Fibroblast of lung (primary cell): ENCODE data around the gene DGKA. TPM values are rescaled to one million over a fixed set of nuclear protein-coding genes. Genes with fewer than 3 reads are reported as not detected.

ENCODE experiments used
- DNase-seq, 2 donors: peaks; one replicate each; pipeline versions ENCODE4 v3.0.0 to v3.0.0-alpha.2; 2010; ENCODE audit warnings: low read depth in 2 of 2
- H2AFZ ChIP-seq: 2 replicates; pipeline ENCODE4 v1.5.1; 2012; ENCODE audit warnings: low read length, control low read depth, inconsistent platforms
- H3K27ac ChIP-seq: 2 replicates; pipeline ENCODE4 v1.5.1; 2011; ENCODE audit warnings: low read length, control low read depth; ENCODE audit not compliant: insufficient read depth
- H3K27me3 ChIP-seq: 2 replicates; pipeline ENCODE4 v1.5.1; 2011; ENCODE audit warnings: mild to moderate bottlenecking, low read length; ENCODE audit not compliant: control insufficient read depth, insufficient read depth
- H3K36me3 ChIP-seq: 2 replicates; pipeline ENCODE4 v1.5.1; 2011; ENCODE audit warnings: low read length; ENCODE audit not compliant: control insufficient read depth, insufficient read depth
- H3K4me1 ChIP-seq: 2 replicates; pipeline ENCODE4 v1.5.1; 2011; ENCODE audit warnings: low read length; ENCODE audit not compliant: control insufficient read depth, insufficient read depth; ENCODE audit errors: extremely low read depth
- H3K4me2 ChIP-seq: 2 replicates; pipeline ENCODE4 v1.5.1; 2011; ENCODE audit warnings: low read length, control low read depth; ENCODE audit not compliant: insufficient read depth; ENCODE audit errors: extremely low read depth
- H3K4me3 ChIP-seq, 4 experiments: fragments of 200-600 bp in 1 of 4; sonication (generic) in 1 of 4; replicated peaks in 1 of 4; 2 replicates each; pipeline ENCODE4 v1.5.1; 2011 to 2016; ENCODE audit warnings: low read length in 4 of 4, low read depth in 3 of 4, mild to moderate bottlenecking in 3 of 4, control low read depth in 2 of 4, inconsistent platforms in 1 of 4, mixed read lengths in 1 of 4; ENCODE audit not compliant: insufficient read depth in 1 of 4; ENCODE audit errors: control extremely low read depth in 1 of 4
- H3K79me2 ChIP-seq: 2 replicates; pipeline ENCODE4 v1.5.1; 2012; ENCODE audit warnings: mild to moderate bottlenecking, low read length, inconsistent platforms; ENCODE audit not compliant: control insufficient read depth, insufficient read depth
- H3K9ac ChIP-seq: 2 replicates; pipeline ENCODE4 v1.5.1; 2011; ENCODE audit warnings: mild to moderate bottlenecking, low read length, control low read depth; ENCODE audit not compliant: insufficient read depth
- H3K9me3 ChIP-seq: 2 replicates; pipeline ENCODE4 v1.5.1; 2012; ENCODE audit warnings: low read depth, low read length; ENCODE audit not compliant: control insufficient read depth, insufficient read depth
- H4K20me1 ChIP-seq: 2 replicates; pipeline ENCODE4 v1.5.1; 2011; ENCODE audit warnings: low read length; ENCODE audit not compliant: control insufficient read depth, insufficient read depth; ENCODE audit errors: extremely low read depth
- EZH2 ChIP-seq: IDR thresholded peaks from 2 replicates; pipeline ENCODE4 v1.5.1; 2012; ENCODE audit warnings: low read length, control low read depth, mild to moderate bottlenecking; ENCODE audit errors: missing control alignments
- polyA plus RNA-seq, 2 donors: library from polyadenylated mRNA; depleted of rRNA in 1 of 2; stranded (reverse) in 1 of 2; unstranded in 1 of 2; fragments of >200 nt; gene quantifications; 2 replicates each; pipeline ENCODE4 v1.2.1, GENCODE V29; 2011 to 2012; ENCODE audit warnings: missing spikeins in 1 of 2
- total RNA-seq: library from RNA; depleted of rRNA; stranded (reverse); fragments of >200 nt; gene quantifications from 2 replicates; pipeline ENCODE4 v1.2.1, GENCODE V29; 2014
- TF ChIP-seq, protein P1 (sequence below), 2 donors: IDR thresholded peaks in 1 of 2; conservative IDR thresholded peaks in 1 of 2; 1 replicate in 1 of 2; 2 replicates in 1 of 2; pipeline ENCODE4 v1.5.1; 2011 to 2012; ENCODE audit warnings: low read length in 2 of 2, control low read depth in 1 of 2, inconsistent platforms in 1 of 2, low read depth in 1 of 2, mild to moderate bottlenecking in 1 of 2

Gene DGKA
- total and polyA plus RNA-seq, 2 donors (not counting 1 experiment from before 2014, with no cell fraction given): 44.7 to 51.9 TPM

GRCh38 chr12:55937981-55938380 is 7.0 kb downstream of the DGKA start:
- Histone ChIP-seq H3K27me3 (no peaks in the 10 kb centered on the region), H2AFZ (no peak overlapping the region), H3K36me3 (peaks cover 8% of the 10 kb centered on the region), H3K79me2 (no peaks in the 10 kb centered on the region), H3K4me2 (no peak overlapping the region), H4K20me1 (no peaks in the 10 kb centered on the region), H3K9ac (no peak overlapping the region), H3K9me3 (no peaks in the 10 kb centered on the region), H3K4me3 (no peak overlapping the region), H3K4me1 (peaks cover 12% of the 10 kb centered on the region), H3K27ac (no peak overlapping the region)
- TF ChIP-seq, protein P1, sequence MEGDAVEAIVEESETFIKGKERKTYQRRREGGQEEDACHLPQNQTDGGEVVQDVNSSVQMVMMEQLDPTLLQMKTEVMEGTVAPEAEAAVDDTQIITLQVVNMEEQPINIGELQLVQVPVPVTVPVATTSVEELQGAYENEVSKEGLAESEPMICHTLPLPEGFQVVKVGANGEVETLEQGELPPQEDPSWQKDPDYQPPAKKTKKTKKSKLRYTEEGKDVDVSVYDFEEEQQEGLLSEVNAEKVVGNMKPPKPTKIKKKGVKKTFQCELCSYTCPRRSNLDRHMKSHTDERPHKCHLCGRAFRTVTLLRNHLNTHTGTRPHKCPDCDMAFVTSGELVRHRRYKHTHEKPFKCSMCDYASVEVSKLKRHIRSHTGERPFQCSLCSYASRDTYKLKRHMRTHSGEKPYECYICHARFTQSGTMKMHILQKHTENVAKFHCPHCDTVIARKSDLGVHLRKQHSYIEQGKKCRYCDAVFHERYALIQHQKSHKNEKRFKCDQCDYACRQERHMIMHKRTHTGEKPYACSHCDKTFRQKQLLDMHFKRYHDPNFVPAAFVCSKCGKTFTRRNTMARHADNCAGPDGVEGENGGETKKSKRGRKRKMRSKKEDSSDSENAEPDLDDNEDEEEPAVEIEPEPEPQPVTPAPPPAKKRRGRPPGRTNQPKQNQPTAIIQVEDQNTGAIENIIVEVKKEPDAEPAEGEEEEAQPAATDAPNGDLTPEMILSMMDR (conservative IDR thresholded peaks at IDR 0.05 in 1 of 2, IDR thresholded peaks at IDR 0.05 in 1 of 2; ENCODE audit: low read depth in 1 of 2, low read length in 2 of 2): no peak
- TF ChIP-seq EZH2: no peak
- peak in 1 of 2 donors; percentile 34 for DNase-seq

GRCh38 chr12:55938826-55939501 is 8.0 kb downstream of the DGKA start:
- Histone ChIP-seq H3K36me3 (peaks cover 8% of the 10 kb centered on the region), H3K4me3 (no peak overlapping the region), H3K79me2 (no peaks in the 10 kb centered on the region), H4K20me1 (no peaks in the 10 kb centered on the region), H2AFZ (no peak overlapping the region), H3K4me2 (no peak overlapping the region), H3K9me3 (no peaks in the 10 kb centered on the region), H3K9ac (no peak overlapping the region), H3K27me3 (no peaks in the 10 kb centered on the region), H3K4me1 (peaks cover 7% of the 10 kb centered on the region), H3K27ac (no peak overlapping the region)
- no peak for DNase-seq
- TF ChIP-seq EZH2: no peak
- TF ChIP-seq, protein P1 (conservative IDR thresholded peaks at IDR 0.05 in 1 of 2, IDR thresholded peaks at IDR 0.05 in 1 of 2; ENCODE audit: low read depth in 1 of 2, low read length in 2 of 2): no peak

- Histone ChIP-seq H3K9ac (no peak overlapping the region), H3K79me2 (no peaks in the 10 kb centered on the region), H3K27me3 (no peaks in the 10 kb centered on the region), H3K36me3 (peaks cover 8% of the 10 kb centered on the region), H3K4me1 (peaks cover 3% of the 10 kb centered on the region), H2AFZ (peak overlapping the region; percentile 92), H3K9me3 (no peaks in the 10 kb centered on the region), H3K4me2 (no peak overlapping the region), H4K20me1 (no peaks in the 10 kb centered on the region), H3K4me3 (no peak overlapping the region), H3K27ac (no peak overlapping the region)
- TF ChIP-seq, protein P1 (conservative IDR thresholded peaks at IDR 0.05 in 1 of 2, IDR thresholded peaks at IDR 0.05 in 1 of 2; ENCODE audit: low read depth in 1 of 2, low read length in 2 of 2): peak; percentile 86 to 94
- TF ChIP-seq EZH2: no peak
- peak; percentile 75 to 87 for DNase-seq
Measured at GRCh38 chr12:55940065-55940732, 9.2 kb downstream of the DGKA start.
